Mesendoderm (in vitro differentiated cells): ENCODE results near the gene TMED9.

Experiments
- DNase-seq: peaks from one replicate; pipeline ENCODE4 v3.0.0; 2013
- H2AK5ac ChIP-seq: 2 replicates; pipeline ENCODE4 v1.6.1; 2013; ENCODE audit warnings: low read length, inconsistent platforms
- H2BK120ac ChIP-seq: 2 replicates; pipeline ENCODE4 v1.6.1; 2013; ENCODE audit warnings: low read depth, mild to moderate bottlenecking, low read length, moderate library complexity, mixed read lengths
- H2BK15ac ChIP-seq: replicated peaks from 2 replicates; pipeline ENCODE4 v1.6.1; 2013; ENCODE audit warnings: low read depth, mild to moderate bottlenecking, moderate library complexity
- H2BK5ac ChIP-seq: 2 replicates; pipeline ENCODE4 v1.6.1; 2013; ENCODE audit warnings: low read length, inconsistent platforms
- H3K18ac ChIP-seq: 2 replicates; pipeline ENCODE4 v1.6.1; 2013; ENCODE audit warnings: mild to moderate bottlenecking, low read length, mixed read lengths
- H3K23ac ChIP-seq: one replicate; pipeline ENCODE4 v1.6.1; 2013; ENCODE audit warnings: low read length
- H3K27ac ChIP-seq: 2 replicates; pipeline ENCODE4 v1.5.1; 2013; ENCODE audit warnings: low read depth, mild to moderate bottlenecking, inconsistent platforms, low read length, moderate library complexity
- H3K27me3 ChIP-seq: 2 replicates; pipeline ENCODE4 v1.6.1; 2013; ENCODE audit warnings: low read length, control low read depth, mild to moderate bottlenecking, inconsistent platforms; ENCODE audit not compliant: insufficient read depth, poor library complexity
- H3K36me3 ChIP-seq: 2 replicates; pipeline ENCODE4 v1.6.1; 2013; ENCODE audit warnings: low read length, inconsistent platforms; ENCODE audit not compliant: control insufficient read depth, insufficient read depth
- H3K4ac ChIP-seq: one replicate; pipeline ENCODE4 v1.6.1; 2013; ENCODE audit warnings: low read depth, mild to moderate bottlenecking, low read length, moderate library complexity
- H3K4me1 ChIP-seq: 2 replicates; pipeline ENCODE4 v1.6.1; 2013; ENCODE audit warnings: low read depth, low read length, inconsistent platforms; ENCODE audit not compliant: control insufficient read depth
- H3K4me2 ChIP-seq: 2 replicates; pipeline ENCODE4 v1.6.1; 2013; ENCODE audit warnings: low read length
- H3K4me3 ChIP-seq: 2 replicates; pipeline ENCODE4 v1.5.1; 2013; ENCODE audit warnings: mild to moderate bottlenecking, low read length
- H3K56ac ChIP-seq: one replicate; pipeline ENCODE4 v1.6.1; 2013; ENCODE audit warnings: low read length
- H3K79me1 ChIP-seq: 2 replicates; pipeline ENCODE4 v1.6.1; 2013; ENCODE audit warnings: low read length, inconsistent platforms
- H3K79me2 ChIP-seq: 2 replicates; pipeline ENCODE4 v1.6.1; 2013; ENCODE audit warnings: mild to moderate bottlenecking, low read length; ENCODE audit not compliant: control insufficient read depth, insufficient read depth
- H3K9ac ChIP-seq: 2 replicates; pipeline ENCODE4 v1.6.1; 2013; ENCODE audit warnings: low read length, inconsistent platforms
- H4K5ac ChIP-seq: one replicate; pipeline ENCODE4 v1.6.1; 2013; ENCODE audit warnings: low read length
- H4K8ac ChIP-seq: one replicate; pipeline ENCODE4 v1.6.1; 2013; ENCODE audit warnings: low read depth, mild to moderate bottlenecking, control low read depth, low read length, moderate library complexity
- WGBS: extraction: QIAGEN DNeasy Blood & Tissue Kit; methylation state at CpG from one replicate; pipeline ENCODE4 v1.1.7; 2013; ENCODE audit warnings: low lambda C conversion rate, missing lambda C conversion rate; ENCODE audit not compliant: insufficient coverage; ENCODE audit errors: extremely low coverage; 5-methylcytosine and 5-hydroxymethylcytosine counted together

TMED9 gene

GRCh38 chr5:177605078-177605477 is 13.1 kb downstream of the TMED9 start:
- WGBS: no CpG with 5 or more reads among the region's 5 CpGs
- Histone ChIP-seq H2AK5ac (no peak overlapping the region), H3K4me3 (no peak overlapping the region), H3K23ac (no peak overlapping the region), H3K4me1 (peaks cover 5% of the 10 kb centered on the region), H3K27ac (no peak overlapping the region), H3K56ac (no peak overlapping the region), H4K8ac (no peak overlapping the region), H3K36me3 (no peaks in the 10 kb centered on the region), H3K4ac (no peak overlapping the region), H3K79me1 (peaks cover 5% of the 10 kb centered on the region), H4K5ac (no peak overlapping the region), H3K79me2 (peaks cover 3% of the 10 kb centered on the region), H3K9ac (no peak overlapping the region), H3K27me3 (no peaks in the 10 kb centered on the region), H3K4me2 (no peak overlapping the region), H2BK15ac (no peak overlapping the region), H2BK5ac (no peak overlapping the region), H3K18ac (no peak overlapping the region), H2BK120ac (no peak overlapping the region)
- DNase-seq: no peak

GRCh38 chr5:177605667-177606066 is 13.7 kb downstream of the TMED9 start:
- no peaks in the 10 kb centered on the region for H3K27me3 ChIP-seq
- H3K36me3 ChIP-seq: no peaks in the 10 kb centered on the region
- no peak overlapping the region for H4K5ac ChIP-seq
- H2BK5ac ChIP-seq: no peak overlapping the region
- peaks cover 2% of the 10 kb centered on the region for H3K4me1 ChIP-seq
- peaks cover under 1% of the 10 kb centered on the region for H3K79me2 ChIP-seq
- WGBS: no CpG with 5 or more reads among the region's 6 CpGs
- H3K23ac ChIP-seq: no peak overlapping the region
- no peak overlapping the region for H3K4me2 ChIP-seq
- H3K4ac ChIP-seq: no peak overlapping the region
- no peak overlapping the region for H3K18ac ChIP-seq
- no peak overlapping the region for H2AK5ac ChIP-seq
- no peak overlapping the region for H3K27ac ChIP-seq
- DNase-seq: no peak
- H2BK15ac ChIP-seq: no peak overlapping the region
- no peak overlapping the region for H2BK120ac ChIP-seq
- no peak overlapping the region for H3K56ac ChIP-seq
- H4K8ac ChIP-seq: no peak overlapping the region
- H3K9ac ChIP-seq: no peak overlapping the region
- H3K4me3 ChIP-seq: no peak overlapping the region
- H3K79me1 ChIP-seq: peaks cover 2% of the 10 kb centered on the region

GRCh38 chr5:177606071-177607051 is 14.4 kb downstream of the TMED9 start:
- Histone ChIP-seq H3K4me2 (no peak overlapping the region), H4K8ac (no peak overlapping the region), H3K79me1 (no peaks in the 10 kb centered on the region), H2BK120ac (no peak overlapping the region), H2AK5ac (no peak overlapping the region), H3K23ac (no peak overlapping the region), H3K36me3 (no peaks in the 10 kb centered on the region), H3K56ac (no peak overlapping the region), H3K18ac (no peak overlapping the region), H3K9ac (no peak overlapping the region), H3K4me1 (peaks cover 2% of the 10 kb centered on the region), H2BK5ac (no peak overlapping the region), H3K4me3 (no peak overlapping the region), H2BK15ac (no peak overlapping the region), H3K27ac (no peak overlapping the region), H3K27me3 (no peaks in the 10 kb centered on the region), H3K4ac (no peak overlapping the region), H3K79me2 (no peaks in the 10 kb centered on the region), H4K5ac (no peak overlapping the region)
- no peak for DNase-seq
- WGBS: no CpG with 5 or more reads among the region's 22 CpGs

- H3K56ac ChIP-seq: peak overlapping the region; percentile 40
- H2BK15ac ChIP-seq: no peak overlapping the region
- peak overlapping the region; percentile 17 for H3K9ac ChIP-seq
- no peak overlapping the region for H3K4ac ChIP-seq
- H3K4me2 ChIP-seq: no peak overlapping the region
- no peaks in the 10 kb centered on the region for H3K79me1 ChIP-seq
- H2BK5ac ChIP-seq: no peak overlapping the region
- peaks cover 2% of the 10 kb centered on the region for H3K4me1 ChIP-seq
- H3K27me3 ChIP-seq: no peaks in the 10 kb centered on the region
- H3K36me3 ChIP-seq: no peaks in the 10 kb centered on the region
- no peak overlapping the region for H2BK120ac ChIP-seq
- H2AK5ac ChIP-seq: no peak overlapping the region
- no peak overlapping the region for H4K5ac ChIP-seq
- H3K79me2 ChIP-seq: no peaks in the 10 kb centered on the region
- no CpG with 5 or more reads among the region's 11 CpGs for WGBS
- H3K27ac ChIP-seq: no peak overlapping the region
- no peak for DNase-seq
- no peak overlapping the region for H3K4me3 ChIP-seq
- no peak overlapping the region for H3K18ac ChIP-seq
- H4K8ac ChIP-seq: no peak overlapping the region
- H3K23ac ChIP-seq: no peak overlapping the region
Measured at GRCh38 chr5:177607115-177607451, 15.1 kb downstream of the TMED9 start.

- no peak overlapping the region for H2BK5ac ChIP-seq
- no peak overlapping the region for H3K18ac ChIP-seq
- peaks cover 2% of the 10 kb centered on the region for H3K4me1 ChIP-seq
- no peak overlapping the region for H2BK120ac ChIP-seq
- H3K4ac ChIP-seq: no peak overlapping the region
- no peaks in the 10 kb centered on the region for H3K79me1 ChIP-seq
- no peak overlapping the region for H3K23ac ChIP-seq
- no peaks in the 10 kb centered on the region for H3K79me2 ChIP-seq
- DNase-seq: peak; percentile 95
- no peak overlapping the region for H2BK15ac ChIP-seq
- no peak overlapping the region for H4K8ac ChIP-seq
- no CpG with 5 or more reads among the region's 15 CpGs for WGBS
- H3K56ac ChIP-seq: peak overlapping the region; percentile 58
- H3K4me3 ChIP-seq: no peak overlapping the region
- H2AK5ac ChIP-seq: no peak overlapping the region
- H4K5ac ChIP-seq: no peak overlapping the region
- no peaks in the 10 kb centered on the region for H3K36me3 ChIP-seq
- no peak overlapping the region for H3K4me2 ChIP-seq
- H3K9ac ChIP-seq: peak overlapping the region; percentile 33
- no peaks in the 10 kb centered on the region for H3K27me3 ChIP-seq
- H3K27ac ChIP-seq: no peak overlapping the region
Measured at GRCh38 chr5:177607452-177608192, 15.6 kb downstream of the TMED9 start.
